ENCODE data around the gene OR52B6.

OR52B6 gene

DNA sequence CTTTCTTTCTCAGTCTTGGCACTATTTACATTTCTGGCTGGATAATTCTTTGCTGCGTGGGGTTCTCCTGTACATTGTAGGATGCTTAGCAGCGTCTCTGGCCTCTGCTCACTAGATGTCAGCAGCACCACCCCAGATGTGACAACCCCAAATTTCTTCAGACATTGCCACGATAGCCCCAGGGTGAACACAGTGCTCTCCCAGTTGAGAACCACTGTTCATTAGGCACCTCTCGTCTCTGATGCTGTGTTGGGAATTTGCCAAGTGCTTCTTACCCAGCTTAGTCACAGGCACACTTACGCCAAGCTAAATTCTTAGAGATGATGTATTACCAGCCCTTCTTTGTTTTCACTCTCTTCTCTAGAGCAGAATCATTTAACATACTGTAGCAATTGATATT is 25.2 kb downstream of the OR52B6 start:
- Histone ChIP-seq H3K9me3 (no peaks in the 10 kb centered on the region), H3K27me3 (no peaks in the 10 kb centered on the region), H3K27ac (no peak overlapping the region), H3K36me3 (peaks cover 0 to 27% (median 4%) of the 10 kb centered on the region in 3 donors), H3K4me1 (peaks cover 0 to 2% (median 0%) of the 10 kb centered on the region in 4 donors), H3K4me3 (no peak overlapping the region)
- no peak for DNase-seq
- TF ChIP-seq, protein P1, sequence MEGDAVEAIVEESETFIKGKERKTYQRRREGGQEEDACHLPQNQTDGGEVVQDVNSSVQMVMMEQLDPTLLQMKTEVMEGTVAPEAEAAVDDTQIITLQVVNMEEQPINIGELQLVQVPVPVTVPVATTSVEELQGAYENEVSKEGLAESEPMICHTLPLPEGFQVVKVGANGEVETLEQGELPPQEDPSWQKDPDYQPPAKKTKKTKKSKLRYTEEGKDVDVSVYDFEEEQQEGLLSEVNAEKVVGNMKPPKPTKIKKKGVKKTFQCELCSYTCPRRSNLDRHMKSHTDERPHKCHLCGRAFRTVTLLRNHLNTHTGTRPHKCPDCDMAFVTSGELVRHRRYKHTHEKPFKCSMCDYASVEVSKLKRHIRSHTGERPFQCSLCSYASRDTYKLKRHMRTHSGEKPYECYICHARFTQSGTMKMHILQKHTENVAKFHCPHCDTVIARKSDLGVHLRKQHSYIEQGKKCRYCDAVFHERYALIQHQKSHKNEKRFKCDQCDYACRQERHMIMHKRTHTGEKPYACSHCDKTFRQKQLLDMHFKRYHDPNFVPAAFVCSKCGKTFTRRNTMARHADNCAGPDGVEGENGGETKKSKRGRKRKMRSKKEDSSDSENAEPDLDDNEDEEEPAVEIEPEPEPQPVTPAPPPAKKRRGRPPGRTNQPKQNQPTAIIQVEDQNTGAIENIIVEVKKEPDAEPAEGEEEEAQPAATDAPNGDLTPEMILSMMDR (IDR thresholded peaks at IDR 0.05), result no peak
- intact Hi-C loops (cut with DNase I; ENCODE audit: low total_unique reads), result loop anchor here (10.0 kb wide), 1 partner anchor 79 kb away; the partner anchor contains the start of genes TRIM22 and TRIM5

DNA sequence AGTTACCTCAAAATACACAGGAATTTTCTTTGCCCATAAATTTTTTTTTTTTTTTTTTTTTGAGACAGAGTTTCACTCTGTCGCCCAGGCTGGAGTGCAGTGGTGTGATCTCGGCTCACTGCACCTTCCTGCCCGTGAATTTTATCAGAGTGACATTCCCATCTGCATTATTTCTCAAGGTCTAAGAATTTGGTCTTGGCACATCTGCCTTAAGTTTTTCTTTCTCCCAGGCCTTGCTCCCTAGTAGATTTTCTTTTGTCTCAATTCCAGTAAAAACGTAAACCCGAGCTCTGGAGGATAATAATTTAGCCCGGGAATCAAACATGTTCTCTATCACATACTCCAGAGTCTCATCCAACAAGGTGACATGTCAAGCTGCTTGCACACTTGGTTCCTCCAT is 28.1 kb downstream of the OR52B6 start:
- Histone ChIP-seq H3K27me3 (no peaks in the 10 kb centered on the region), H3K27ac (no peak overlapping the region), H3K4me1 (no peaks in the 10 kb centered on the region), H3K4me3 (no peak overlapping the region), H3K9me3 (no peaks in the 10 kb centered on the region), H3K36me3 (peaks cover 0 to 27% (median 4%) of the 10 kb centered on the region in 3 donors)
- no peak for DNase-seq
- TF ChIP-seq, protein P1 (IDR thresholded peaks at IDR 0.05), result no peak
- intact Hi-C loops (cut with DNase I; ENCODE audit: low total_unique reads), result loop anchor here (10.0 kb wide), 1 partner anchor 76 kb away; the partner anchor contains the start of genes TRIM22 and TRIM5

DNA sequence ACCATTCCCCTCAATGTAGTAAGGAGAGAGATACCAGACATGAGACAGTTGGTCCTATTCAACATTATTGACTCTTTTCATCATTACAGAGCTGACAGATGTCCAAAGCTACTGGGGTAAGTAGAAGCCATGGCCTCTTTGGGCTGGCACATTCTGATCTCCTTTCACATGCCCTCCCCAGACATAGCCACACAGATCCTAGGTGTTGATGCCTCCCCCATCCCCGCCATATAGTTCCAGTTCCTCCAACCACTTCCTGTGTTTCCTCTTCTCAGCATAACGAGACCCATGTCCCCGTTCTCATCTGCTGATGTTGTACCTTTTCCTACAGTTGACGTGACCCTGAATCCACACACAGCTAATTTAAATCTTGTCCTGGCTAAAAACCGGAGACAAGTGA is 29.8 kb downstream of the OR52B6 start:
- H3K9me3 ChIP-seq, result no peaks in the 10 kb centered on the region
- H3K27me3 ChIP-seq, result no peaks in the 10 kb centered on the region
- peaks cover 0 to 18% (median 0%) of the 10 kb centered on the region in 3 donors for H3K36me3 ChIP-seq
- intact Hi-C loops (cut with DNase I; ENCODE audit: low total_unique reads), result no loop called here
- no peak overlapping the region for H3K4me3 ChIP-seq
- no peaks in the 10 kb centered on the region for H3K4me1 ChIP-seq
- no peak for DNase-seq
- no peak overlapping the region for H3K27ac ChIP-seq
- TF ChIP-seq, protein P1 (IDR thresholded peaks at IDR 0.05), result no peak

DNA sequence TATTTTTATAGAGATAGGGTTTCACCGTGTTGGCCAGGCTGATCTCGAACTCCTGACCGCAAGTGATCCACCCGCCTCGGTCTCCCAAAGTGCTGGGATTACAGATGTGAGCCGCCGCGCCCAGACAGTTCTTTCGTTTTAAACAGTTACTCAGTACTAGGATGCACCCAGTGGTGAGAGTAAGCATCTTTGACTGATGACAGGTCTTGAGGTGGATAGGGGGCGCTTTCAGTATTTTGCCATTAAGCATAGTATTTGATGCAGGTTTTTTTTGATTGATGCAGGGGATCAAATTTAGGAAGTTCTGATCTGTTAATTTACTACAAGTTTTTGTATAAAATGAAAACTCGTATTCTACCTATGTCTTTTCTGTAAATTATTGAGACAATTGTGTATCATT is 30.9 kb downstream of the OR52B6 start:
- H3K4me1 ChIP-seq, result no peaks in the 10 kb centered on the region
- peaks cover 0 to 14% (median 0%) of the 10 kb centered on the region in 3 donors for H3K36me3 ChIP-seq
- intact Hi-C loops (cut with DNase I; ENCODE audit: low total_unique reads), result no loop called here
- H3K27ac ChIP-seq, result no peak overlapping the region
- no peak for DNase-seq
- H3K4me3 ChIP-seq, result no peak overlapping the region
- H3K9me3 ChIP-seq, result no peaks in the 10 kb centered on the region
- TF ChIP-seq, protein P1 (IDR thresholded peaks at IDR 0.05), result no peak
- no peaks in the 10 kb centered on the region for H3K27me3 ChIP-seq

DNA sequence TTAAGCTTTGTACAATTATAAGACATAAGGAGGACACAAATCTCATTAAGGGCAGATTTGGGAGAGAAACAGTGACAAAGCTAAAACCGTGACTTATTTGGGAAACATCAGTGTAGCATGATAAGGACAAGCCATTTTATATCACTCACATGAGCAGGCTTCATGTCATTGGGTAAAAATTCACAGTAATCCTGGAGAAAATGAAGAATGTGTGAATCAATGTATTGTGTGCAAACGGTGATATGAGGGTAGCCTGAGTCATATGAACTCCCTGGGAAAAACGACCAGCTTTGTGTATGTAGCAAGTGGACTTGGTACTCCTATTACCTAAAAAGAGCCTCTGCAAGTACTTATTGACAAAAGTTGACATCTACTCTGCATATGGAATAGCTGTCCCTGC is 38.1 kb downstream of the OR52B6 start:
- TF ChIP-seq, protein P1 (IDR thresholded peaks at IDR 0.05), result no peak

More for the DNA sequence above, 38.1 kb downstream of the OR52B6 start:
- Histone ChIP-seq H3K27me3 (no peaks in the 10 kb centered on the region), H3K4me3 (no peak overlapping the region), H3K9me3 (no peaks in the 10 kb centered on the region), H3K36me3 (no peaks in the 10 kb centered on the region), H3K4me1 (peaks cover 0 to 21% (median 10%) of the 10 kb centered on the region in 4 donors), H3K27ac (no peak overlapping the region)
- intact Hi-C loops (cut with DNase I; ENCODE audit: low total_unique reads), result no loop called here
- DNase-seq, result no peak
